GM04503 (cell line): ENCODE data around the gene RNF144B.

Experiments used
- DNase-seq: peaks from one replicate; pipeline ENCODE4 v3.0.0-alpha.2; 2012; ENCODE audit warnings: low read depth

Gene RNF144B

DNA sequence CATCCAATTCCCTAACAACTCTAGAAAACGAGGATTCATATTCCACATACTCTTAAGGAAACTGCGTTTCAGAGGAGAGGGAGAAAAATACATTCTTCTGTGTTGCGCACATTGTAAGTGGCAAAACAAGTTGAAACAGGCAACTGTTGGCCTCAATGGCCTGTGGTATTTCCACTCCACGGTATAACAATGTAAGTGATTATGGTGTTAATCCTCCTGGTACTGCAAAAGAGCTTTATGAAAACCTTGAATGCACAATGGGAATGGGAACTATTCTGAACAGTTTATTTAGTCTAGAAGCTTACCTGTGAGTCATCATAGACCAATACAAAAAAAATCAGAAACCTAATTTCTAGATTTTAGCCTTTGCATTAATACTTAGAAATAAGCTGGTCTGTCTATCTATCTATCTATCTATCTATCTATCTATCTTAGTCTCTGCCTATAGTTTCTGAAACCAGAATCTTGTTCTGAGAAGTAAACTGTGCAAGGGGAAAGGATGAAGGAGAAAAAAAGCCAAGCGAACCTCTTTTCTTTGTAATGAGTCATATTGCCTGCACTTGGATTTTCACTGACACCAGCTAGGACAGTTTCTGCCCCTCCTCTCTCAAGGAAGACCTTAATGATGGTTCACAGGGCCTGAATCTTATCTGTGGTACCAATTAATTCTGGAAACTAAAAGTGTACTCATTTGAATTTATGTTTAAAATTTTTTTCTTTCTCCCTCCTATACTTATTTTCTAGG lies 101.5 kb downstream of the RNF144B start:
- no peak for DNase-seq

DNA sequence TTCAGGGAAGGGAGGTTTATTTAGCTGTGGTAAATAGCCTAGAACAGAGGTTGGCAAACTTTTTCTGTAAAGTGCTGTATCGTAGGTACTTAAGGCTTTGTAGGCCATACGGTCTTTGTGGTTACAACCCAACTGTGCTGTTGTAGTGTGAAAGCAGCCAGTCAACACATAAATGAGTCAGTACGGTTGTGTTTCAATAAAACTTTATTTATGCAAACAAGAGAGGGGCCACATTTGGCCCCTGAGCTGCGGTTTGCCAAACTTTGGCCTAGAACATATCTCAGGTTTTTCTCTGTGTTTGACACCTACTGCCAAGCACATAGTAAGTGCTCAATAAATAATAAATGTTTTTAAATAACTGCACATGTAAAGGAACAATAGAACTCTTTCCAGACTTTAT lies 102.2 kb downstream of the RNF144B start:
- no peak for DNase-seq

DNA sequence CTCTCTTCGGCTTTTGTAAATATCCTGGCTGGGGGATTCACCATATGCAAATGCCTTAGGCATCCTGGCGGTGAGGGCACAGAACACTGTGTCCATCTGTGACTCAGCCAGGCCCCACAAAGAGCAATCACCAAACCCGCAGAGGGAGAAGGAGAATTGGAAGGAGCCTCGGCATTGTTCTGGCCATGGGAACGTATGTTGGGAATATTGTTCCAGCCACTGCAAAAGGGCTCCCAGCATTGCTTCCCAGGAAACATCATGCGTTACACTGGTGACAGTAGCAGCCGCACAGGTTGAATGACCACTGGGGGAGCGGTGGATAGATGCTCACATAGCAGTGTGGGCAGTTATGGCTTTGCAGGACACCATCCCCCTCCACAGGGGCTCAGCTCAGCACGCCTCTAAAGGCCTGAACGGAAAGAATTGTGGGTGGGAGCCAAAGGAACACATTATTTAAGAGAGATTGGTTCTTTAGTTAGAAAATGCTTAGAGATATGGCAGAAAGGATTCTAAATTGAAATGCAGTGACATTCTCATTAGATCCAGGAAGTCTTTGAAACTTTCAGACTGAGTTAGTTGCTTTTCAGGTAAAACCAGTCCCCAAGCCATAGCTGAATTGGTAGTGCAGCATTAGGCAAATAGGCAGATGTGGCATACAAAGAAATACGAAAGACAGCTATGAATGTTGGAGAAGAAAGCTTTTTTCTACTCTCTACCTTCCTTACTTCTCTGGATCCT lies 104.3 kb downstream of the RNF144B start:
- no peak for DNase-seq

DNA sequence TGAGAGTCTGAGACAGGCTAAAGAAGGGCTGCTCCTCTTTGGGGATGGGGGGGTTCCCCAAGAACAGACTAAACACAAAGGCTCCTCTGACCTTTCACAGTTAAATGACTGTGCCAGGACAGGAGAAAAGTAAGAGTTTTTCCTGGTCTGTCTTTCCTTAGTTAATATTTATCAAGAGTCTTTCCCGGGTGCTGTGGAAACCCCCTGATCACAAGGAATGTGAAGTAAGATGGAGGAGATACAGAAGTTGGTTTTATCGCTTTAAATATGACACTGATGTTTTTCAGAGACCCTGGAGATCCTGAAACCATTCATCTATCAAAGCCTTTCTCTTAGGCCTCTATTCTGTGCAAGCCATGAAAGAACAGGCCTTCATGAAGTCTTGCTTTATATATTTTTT lies 105.8 kb downstream of the RNF144B start:
- no peak for DNase-seq

DNA sequence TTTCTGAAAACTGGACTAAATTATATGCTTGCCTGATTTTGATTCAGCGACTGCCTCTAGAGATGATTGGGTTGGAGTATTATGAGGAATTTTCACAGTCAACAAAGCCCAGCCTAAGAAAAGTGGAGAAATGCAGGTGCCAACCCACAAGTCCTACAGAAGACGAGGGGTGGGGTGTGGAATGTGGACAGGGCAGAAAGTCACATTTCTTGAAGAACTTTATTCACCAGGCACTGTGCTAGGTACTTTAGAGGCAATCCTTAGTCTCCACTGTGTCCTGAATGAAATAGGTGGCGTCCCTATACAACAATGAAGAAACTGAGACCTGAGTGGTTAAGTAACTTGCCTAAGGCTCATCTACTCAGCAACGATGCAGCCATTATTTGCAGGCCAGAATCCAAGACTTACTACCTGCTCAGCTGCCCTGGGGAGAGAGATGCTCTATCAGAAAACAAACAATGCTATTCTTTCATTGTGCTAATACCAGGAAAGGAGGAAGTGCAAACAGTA lies 106.3 kb downstream of the RNF144B start:
- no peak for DNase-seq

DNA sequence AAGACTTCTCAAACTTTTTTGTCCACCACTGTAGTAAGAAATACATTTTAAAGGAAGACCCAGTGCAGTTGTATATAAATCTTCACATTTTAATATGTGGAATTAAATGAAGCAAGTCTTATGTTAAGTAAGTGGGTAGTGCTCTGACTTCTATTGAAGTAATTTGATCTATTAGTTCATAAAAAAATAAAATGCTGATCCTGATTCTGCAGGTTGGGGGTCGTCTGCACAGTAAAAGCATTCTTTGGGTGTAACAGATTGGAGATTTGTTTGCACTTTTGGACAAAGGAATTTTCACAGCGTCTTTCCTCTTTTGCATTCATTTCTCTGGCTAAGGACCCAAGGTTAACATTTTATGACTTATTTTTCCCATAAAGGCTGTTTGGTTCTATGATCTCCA lies 106.8 kb downstream of the RNF144B start:
- DNase-seq, result no peak

DNA sequence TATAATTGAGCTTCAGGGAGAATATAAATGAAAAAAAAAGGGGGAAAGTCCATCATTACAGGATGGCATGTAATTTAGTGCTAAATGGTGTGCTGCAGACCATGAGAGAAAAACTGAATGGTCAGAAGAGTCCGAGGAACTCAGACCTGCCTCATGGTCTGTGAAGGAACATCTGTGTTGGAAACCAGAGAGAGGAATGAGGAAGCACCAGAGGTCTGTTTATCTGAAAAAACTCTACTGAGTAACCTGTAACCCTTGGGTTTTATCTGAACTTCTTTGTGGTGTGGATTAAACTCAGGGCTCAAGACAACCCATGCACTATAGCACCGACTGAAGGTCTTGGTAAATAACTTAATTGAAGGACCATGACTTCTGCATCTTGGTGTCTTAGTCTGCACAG lies 108.1 kb downstream of the RNF144B start:
- no peak for DNase-seq

DNA sequence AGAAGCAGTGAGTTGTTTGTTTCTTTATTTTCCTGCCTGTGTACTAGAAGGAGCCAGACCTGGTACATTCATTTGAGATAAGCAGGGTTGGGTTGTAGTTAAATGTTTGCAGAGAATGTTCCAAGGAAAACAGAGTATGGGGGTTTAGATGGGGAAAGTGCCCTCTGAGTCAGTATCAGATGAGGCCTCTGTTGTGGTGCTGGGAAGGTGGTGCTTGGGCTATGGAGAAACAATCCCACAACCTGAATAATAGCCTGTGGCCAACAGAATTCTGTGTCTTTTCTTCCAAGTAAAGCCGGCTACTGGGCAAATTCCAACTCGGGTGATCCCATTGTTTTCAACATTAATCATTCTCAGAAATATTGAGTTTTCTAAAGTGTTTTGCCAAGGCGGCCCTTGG lies 109.3 kb downstream of the RNF144B start:
- DNase-seq, result no peak

DNA sequence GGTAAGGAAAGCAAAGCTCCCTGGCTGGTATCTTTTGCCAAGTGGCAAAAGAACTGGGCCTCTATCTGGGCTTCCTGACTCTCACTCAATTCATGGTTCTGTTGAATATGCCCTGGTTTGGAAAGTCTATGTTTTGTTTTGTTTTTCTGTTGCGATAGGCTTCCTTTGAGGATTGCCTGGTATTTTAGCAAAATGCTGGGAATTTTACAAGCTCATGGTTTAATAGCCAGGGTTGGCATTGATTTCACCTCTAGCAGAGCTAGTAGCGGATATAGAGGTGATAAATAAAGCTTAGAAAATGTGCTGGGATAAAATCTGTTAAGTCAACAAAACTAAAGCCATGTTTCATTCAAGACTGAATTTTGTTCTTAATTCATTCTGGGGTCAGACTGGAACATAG lies 109.9 kb downstream of the RNF144B start:
- no peak for DNase-seq

DNA sequence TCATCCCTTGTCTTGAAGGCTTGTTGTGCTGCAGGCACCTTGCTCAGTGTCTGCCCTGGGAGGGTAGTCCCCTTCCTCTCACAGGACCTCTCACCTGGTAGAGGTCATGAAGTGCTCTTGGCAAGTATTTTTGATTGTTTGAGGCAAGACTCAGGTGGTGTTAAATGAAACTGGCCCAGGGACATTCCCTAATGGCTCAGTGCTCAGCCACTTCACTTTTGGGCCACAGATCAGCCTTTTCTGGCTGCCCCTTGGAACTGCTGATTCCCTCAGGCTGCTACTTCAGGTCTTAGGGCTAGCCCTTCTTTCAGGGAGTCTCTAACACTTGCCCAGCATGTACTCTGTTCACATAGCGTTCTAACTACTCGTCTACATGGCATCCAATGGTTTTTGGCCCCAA lies 111.3 kb downstream of the RNF144B start:
- no peak for DNase-seq

DNA sequence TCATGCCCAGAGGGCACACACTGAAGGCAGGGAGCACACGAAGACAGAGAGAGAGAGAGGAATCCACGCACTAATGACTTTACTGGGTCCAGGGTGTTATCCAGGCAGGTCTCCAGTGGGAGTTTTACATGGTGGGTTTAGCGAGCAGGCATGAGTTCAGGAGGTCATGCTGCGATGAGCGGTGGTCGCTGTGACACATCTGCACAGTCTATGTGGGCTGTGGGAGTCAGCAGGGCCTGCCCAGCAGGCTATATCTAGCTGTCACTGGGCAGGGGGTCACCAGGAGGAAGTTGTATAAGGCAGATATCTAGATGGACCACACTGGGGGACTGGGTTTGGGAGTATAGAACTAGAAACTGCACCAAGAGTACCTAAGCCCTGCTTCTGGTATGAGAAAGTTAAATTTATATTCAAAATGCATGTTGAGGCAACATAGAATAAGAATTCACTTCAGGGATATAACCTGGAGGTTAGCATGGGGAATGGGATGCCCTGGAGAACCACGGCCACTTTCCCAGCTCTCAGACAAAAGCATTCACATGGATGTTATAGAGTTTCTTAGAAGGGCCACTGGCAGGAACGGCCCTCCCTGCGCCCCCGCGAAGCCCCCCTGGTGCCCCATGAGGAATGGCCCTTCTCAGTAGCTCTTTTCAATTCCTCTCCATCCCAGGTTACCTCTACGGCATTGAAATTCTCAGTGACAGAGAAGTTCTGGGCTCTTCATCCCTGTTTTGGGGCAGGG lies 113.9 kb downstream of the RNF144B start:
- DNase-seq, result no peak

DNA sequence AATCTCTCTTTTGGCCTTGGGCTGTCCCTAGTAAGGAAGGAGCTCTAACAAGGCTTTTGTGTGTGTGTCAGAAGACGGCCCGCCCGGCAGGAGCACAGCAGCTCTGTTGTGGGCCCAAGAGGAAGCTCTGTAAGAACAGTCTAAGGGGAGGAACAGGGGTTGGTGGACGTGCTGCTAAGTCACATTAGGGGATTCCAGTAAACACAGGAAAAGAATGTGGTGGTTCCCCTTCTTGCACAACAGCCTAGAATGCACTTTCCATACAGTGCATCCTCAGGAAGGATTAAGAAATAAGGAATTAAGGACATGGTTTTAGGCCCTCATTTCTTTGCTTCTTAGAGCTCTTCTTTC lies 114.5 kb downstream of the RNF144B start:
- DNase-seq, result peak; percentile 41

DNA sequence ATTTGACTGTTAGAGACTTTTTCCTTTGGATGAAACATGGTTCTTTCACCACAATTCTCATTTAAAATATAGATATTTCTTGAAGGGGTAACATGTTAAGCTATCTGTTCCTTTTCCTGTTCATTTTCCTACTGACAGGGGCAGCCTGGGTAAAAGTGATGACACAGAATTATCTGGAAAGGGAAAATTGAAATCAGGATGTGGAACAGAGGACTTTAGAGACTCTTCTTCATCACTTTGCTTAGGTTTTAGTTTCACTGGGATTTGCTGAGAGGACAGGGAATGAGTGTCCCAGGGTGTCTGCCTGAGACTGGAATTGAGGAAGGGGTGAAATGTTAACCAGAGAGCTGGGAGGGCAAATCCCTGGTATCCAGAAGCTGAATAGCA lies 116.0 kb downstream of the RNF144B start:
- DNase-seq, result no peak

DNA sequence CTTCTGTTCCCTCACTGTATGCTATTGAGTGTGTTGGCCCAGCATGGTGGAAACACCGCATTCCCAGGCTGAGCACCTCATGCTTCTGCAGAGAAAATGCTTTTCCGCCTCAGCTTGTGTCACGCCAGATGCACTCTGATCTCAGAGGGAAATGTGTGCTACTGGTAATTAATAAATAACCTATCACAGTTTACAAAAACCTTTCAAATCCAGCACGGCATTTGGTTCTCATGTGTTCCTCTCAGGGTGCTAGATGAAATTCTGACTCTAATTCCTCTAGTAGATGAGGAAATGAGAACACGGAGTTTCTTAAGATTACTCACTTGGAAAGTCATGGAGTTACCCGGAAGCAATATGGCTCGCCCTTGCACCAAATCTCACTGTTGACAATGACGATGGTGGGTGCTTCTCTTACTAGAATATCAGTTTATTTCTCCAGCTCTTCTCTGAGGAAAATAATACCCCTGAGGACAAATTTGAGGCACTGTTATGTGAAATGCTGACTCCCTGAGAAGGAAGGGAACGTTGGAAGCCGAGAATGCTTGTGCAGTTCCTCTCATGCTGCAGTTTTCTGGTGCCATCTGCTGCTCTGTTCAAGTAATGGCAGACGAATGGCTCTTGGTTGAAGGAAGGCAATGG lies 116.6 kb downstream of the RNF144B start:
- DNase-seq, result peak; percentile 33

DNA sequence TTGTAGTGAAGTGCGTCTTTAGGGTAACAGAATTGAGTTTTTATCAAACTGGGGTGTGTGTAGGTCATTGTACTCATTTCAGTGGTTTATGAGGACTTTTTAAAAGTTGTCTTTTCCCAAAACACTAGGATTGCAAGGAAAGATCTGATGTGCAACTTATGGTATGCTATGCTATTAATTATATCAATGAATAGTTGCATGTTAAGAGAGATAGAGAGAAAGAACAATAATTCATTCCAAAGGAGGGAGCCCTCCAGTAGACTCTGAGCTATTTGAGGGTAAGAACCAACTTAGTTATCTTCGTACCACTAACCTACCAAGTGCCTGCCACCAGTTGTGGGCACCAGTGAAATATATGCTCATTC lies 117.1 kb downstream of the RNF144B start:
- no peak for DNase-seq

DNA sequence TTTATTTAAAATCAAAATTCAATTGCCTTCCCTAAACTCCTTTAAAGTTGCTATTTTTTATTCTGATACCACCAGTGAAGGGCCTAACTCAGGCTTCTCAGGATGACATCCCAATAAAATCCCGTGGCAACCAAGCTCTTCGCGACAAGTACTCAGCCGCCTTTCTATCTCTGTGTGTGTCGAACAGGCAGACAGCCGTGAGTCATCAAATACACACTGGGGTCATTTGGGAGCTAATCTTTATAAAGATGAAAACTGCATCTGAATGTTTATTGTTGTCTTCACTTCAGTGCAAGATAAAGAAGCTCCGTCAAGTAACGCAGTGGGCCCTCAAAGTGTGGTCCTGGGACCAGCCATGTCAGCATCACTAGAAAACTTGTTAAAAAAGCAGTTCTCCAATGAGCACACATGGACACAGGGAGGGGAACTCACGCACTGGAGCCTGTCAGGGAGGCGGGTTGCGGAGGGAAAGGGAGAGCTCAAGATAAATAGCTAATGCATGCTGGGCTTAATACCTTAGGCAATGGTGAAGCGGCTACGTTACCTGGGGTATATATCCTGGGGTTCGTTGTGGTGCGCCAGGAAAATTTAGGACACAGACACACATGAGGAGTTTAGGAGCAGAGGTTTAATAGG lies 119.3 kb downstream of the RNF144B start:
- DNase-seq, result no peak

DNA sequence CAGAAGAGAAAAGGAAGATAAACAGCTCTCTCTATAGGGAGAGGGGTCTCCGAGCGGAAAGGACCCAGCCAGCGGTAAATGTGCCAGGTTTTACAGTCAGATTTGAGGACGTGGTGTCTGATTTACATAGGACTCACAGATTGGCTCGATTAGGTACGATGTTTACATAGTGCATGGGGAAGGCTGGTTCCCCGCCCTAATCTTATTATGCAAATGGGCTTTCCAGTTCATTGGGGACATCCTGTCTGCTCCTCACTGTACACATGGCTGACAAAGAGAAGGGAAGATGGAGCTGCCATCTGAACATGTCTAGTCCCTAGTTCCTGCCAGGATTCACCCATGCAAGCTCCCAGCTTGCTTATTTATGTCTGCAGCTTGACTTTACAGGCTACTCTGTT lies 119.9 kb downstream of the RNF144B start:
- DNase-seq, result no peak

DNA sequence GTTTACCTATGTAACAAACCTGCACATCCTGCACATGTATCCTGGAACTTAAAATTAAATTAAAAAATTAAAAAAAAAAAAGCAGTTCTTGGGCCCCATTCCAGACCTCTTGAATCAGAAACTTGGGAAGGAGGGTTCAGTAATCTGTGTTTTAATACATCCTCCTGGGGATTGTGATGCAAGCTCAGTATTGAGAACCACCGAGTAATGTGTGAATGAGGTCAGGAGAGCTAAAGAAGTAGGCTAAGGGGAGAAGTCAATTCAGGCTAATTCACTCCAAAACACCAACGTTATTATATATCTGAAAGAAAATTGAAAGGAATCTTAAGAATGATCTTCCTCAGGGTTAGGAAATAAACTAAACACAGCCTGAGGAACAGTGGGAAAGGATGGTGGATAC lies 120.4 kb downstream of the RNF144B start:
- DNase-seq, result no peak

DNA sequence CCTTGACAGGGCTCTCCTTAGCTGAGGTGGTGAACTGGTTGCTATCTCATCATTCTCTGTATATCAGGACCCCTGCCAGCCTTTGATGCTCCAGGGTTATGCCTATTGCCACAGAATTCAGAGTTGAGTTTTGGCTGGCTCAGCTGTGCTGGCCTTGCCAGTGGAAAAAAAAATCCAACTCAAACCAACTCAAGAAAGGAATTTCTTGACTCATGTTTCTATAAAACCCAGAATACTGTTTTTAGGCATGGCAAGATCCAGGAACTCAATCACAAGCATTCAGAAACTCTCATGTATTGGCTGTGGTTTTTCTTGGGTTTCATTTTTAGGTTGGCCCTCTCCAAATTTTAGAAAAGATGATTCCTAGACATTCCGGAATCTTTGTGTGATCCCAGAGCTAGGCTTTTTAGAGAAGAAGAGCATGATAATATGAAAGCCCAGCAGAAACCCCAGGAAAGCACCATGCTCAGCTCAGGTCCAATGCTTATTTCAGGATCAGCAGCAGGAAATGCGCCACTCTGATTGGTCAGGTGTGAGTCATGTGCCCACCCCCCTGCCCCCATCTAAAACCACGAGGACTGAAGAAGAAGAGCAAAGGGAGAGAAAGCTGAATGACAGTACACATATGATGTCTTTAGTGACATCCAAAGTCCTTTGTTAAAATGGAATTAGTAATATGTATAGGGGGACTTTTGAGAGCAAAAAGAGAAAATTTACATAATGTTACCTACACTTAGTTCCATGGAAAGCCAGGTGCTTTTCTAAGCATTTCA lies 122.9 kb downstream of the RNF144B start:
- DNase-seq, result no peak

DNA sequence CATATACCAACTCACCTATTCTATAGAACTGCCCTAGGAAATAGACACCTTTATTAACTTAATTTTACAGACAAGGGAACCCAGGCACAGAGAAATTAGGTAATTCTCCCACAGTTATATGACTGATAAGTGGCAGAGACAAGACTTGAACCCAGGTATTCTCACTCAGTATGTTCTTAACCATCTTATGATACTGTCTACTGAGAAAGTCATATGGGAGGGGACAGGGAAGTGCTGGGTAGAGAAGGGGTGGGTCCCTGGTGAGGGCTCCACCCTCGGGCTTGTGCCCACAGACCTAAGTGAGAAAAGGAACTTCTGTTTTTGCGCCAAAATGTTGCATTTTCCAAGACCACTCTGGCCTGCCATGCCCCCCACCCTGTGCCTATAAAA lies 123.5 kb downstream of the RNF144B start:
- no peak for DNase-seq

DNA sequence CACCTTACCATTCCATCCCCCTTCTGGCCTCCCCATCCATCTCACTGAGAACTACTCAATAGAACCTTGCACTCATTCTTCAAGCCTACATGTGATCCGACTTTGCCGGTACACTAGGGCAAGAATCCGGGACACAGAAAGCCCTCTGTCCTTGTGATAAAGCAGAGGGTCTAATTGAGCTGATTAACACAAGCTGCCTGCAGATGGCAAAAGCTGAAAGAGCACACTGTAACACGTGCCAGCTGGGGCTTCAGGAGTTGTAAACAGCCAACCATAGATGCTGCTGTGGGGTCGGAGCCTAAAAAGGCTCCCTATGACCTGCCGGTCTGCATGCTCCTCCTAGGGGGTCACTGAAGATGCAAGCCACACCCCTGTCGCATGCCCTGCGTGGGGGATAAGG lies 124.1 kb downstream of the RNF144B start:
- DNase-seq, result no peak
